OCI-LY3 (cell line): Measurements from ENCODE around the gene CHIC1.

Experiments
- EZH2phosphoT487 ChIP-seq: fragments of 200-600 bp; shearing (Covaris generic); IDR thresholded peaks from 2 replicates; pipeline ENCODE4 v1.6.1; 2018; ENCODE audit warnings: antibody characterized with exemption, mixed run types, low read depth
- TF ChIP-seq, protein P1 (sequence below): fragments of 200-600, 300-600 bp; sonication (generic); IDR thresholded peaks from 2 replicates; pipeline ENCODE4 v1.5.1; 2014; ENCODE audit warnings: antibody characterized with exemption, low read length, low read depth

DNA sequence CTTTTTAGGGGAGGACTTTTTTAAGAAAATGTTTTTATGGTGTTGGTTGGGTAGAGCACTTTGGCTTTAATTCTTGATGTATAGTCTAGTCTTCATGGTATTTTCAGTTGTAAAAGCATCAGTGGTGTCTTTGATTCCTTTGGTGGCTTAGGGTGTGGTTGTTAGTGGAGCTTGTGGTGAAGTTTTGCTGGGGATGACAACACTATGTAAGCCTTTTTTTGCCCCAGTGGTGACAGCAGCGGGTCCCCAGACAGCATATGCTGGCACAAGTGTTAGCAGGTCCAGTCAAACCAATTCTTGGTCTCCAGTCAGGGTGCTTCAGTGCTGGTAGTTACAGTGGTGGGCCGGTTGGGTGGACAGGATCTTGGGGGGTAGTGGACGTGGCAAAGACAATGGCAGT lies 52.0 kb downstream of the CHIC1 start:
- TF ChIP-seq EZH2phosphoT487, result no peak
- TF ChIP-seq, protein P1, sequence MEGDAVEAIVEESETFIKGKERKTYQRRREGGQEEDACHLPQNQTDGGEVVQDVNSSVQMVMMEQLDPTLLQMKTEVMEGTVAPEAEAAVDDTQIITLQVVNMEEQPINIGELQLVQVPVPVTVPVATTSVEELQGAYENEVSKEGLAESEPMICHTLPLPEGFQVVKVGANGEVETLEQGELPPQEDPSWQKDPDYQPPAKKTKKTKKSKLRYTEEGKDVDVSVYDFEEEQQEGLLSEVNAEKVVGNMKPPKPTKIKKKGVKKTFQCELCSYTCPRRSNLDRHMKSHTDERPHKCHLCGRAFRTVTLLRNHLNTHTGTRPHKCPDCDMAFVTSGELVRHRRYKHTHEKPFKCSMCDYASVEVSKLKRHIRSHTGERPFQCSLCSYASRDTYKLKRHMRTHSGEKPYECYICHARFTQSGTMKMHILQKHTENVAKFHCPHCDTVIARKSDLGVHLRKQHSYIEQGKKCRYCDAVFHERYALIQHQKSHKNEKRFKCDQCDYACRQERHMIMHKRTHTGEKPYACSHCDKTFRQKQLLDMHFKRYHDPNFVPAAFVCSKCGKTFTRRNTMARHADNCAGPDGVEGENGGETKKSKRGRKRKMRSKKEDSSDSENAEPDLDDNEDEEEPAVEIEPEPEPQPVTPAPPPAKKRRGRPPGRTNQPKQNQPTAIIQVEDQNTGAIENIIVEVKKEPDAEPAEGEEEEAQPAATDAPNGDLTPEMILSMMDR, result no peak
